ENCODE results near the gene RREB1. TPM values are rescaled to one million over a fixed set of nuclear protein-coding genes. Genes with fewer than 3 reads are reported as not detected.

The RREB1 gene
- total RNA-seq, 1 donor from 2014 or later = 16.6 TPM

DNA sequence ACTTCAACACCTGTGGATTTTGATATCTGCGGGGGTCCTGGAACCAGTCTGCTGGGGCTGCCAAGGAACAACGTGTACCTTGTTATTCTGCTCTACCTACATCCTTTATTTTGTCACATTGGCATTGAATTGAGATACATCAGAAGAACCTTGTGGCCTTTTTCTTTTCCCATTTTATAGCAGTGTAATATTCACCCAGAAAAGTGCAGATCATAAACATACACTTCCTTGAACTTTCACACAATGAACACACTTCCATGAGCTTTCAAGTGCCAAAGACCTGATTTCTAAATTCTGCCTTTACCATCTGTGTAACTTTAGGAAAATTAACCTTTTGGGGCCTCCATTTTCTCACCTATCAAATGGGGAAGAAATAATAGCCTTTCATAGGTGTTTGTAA lies 29.9 kb upstream of the RREB1 start:
- H3K27me3 ChIP-seq (ENCODE audit: control insufficient read depth, insufficient read depth, low read length) = no peaks in the 10 kb centered on the region
- H3K4me3 ChIP-seq (ENCODE audit: low read depth, low read length) = no peak overlapping the region
- H3K36me3 ChIP-seq (ENCODE audit: control insufficient read depth, insufficient read depth, low read length) = no peaks in the 10 kb centered on the region
- no peak for FAIRE-seq
- no peak for DNase-seq (ENCODE audit: low read depth)
- TF ChIP-seq, protein P1, sequence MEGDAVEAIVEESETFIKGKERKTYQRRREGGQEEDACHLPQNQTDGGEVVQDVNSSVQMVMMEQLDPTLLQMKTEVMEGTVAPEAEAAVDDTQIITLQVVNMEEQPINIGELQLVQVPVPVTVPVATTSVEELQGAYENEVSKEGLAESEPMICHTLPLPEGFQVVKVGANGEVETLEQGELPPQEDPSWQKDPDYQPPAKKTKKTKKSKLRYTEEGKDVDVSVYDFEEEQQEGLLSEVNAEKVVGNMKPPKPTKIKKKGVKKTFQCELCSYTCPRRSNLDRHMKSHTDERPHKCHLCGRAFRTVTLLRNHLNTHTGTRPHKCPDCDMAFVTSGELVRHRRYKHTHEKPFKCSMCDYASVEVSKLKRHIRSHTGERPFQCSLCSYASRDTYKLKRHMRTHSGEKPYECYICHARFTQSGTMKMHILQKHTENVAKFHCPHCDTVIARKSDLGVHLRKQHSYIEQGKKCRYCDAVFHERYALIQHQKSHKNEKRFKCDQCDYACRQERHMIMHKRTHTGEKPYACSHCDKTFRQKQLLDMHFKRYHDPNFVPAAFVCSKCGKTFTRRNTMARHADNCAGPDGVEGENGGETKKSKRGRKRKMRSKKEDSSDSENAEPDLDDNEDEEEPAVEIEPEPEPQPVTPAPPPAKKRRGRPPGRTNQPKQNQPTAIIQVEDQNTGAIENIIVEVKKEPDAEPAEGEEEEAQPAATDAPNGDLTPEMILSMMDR (IDR thresholded peaks at IDR 0.05; ENCODE audit: insufficient read depth, low read length, severe bottlenecking) = no peak

DNA sequence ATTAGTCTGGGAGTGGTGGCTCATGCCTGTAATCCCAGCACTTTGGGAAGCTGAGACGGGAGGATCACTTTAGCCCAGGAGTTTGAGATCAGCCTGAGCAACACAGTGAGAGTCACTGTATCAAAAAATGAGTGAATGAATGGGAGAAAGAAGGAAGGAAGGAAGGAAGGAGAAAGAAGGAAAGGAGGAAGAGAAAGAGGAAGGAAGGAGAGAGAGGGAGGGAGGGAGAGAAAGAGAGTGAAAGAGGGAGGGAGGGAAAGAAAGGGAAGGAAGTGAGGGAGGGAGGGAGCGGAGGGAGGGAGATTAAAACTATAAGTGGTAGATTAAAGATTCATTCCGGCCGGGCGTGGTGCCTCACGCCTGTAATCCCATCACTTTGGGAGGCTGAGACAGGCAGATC lies 28.9 kb upstream of the RREB1 start:
- DNase-seq (ENCODE audit: low read depth) (no peak), FAIRE-seq (no peak)
- TF ChIP-seq, protein P1 (IDR thresholded peaks at IDR 0.05; ENCODE audit: insufficient read depth, low read length, severe bottlenecking) = no peak
- no peaks in the 10 kb centered on the region for H3K27me3 ChIP-seq (ENCODE audit: control insufficient read depth, insufficient read depth, low read length)
- no peak overlapping the region for H3K4me3 ChIP-seq (ENCODE audit: low read depth, low read length)
- H3K36me3 ChIP-seq (ENCODE audit: control insufficient read depth, insufficient read depth, low read length) = no peaks in the 10 kb centered on the region

DNA sequence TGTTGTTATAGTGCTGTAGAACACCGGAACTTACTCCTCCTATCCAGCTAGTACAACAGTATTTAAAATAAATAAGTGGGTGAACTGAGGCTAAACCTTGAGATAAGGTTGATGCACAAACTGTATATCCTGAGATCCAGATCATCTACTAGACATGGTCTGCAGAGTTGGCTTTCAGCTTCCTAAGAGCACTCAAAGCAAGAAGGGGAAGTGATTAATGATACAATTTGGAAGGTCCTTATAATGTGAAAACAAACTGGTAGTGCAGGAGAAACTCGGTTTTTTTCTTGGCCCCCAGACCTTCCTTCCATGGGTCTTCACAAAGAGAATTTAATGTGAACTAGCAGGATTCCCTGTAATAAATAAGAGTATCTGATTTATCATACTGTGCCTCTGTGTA lies 27.4 kb upstream of the RREB1 start:
- TF ChIP-seq, protein P1 (IDR thresholded peaks at IDR 0.05; ENCODE audit: insufficient read depth, low read length, severe bottlenecking) = no peak
- Histone ChIP-seq H3K27me3 (ENCODE audit: control insufficient read depth, insufficient read depth, low read length) (no peaks in the 10 kb centered on the region), H3K4me3 (ENCODE audit: low read depth, low read length) (no peak overlapping the region), H3K36me3 (ENCODE audit: control insufficient read depth, insufficient read depth, low read length) (no peaks in the 10 kb centered on the region)
- FAIRE-seq (no peak), DNase-seq (ENCODE audit: low read depth) (no peak)

DNA sequence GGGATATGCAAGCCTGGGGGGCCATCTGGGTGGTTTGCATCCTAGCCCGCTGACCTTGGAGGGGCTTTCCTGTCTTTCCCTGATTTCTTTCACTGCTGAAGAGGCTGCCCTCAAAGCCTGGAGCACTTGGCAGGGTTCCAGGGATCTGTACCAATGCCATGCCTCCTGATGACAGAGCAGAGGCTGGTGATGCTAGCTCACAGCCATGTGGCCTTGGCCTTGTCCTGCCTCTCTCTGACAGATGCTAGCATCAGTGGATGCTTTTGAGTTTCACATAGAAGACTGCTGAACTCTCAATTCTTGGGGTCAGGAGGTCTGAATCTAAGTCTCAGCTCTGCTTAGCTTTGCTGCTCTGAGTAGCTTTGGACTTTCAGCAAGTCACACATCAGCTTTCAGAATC lies 21.9 kb upstream of the RREB1 start:
- no peak for DNase-seq (ENCODE audit: low read depth)
- no peaks in the 10 kb centered on the region for H3K36me3 ChIP-seq (ENCODE audit: control insufficient read depth, insufficient read depth, low read length)
- no peak overlapping the region for H3K4me3 ChIP-seq (ENCODE audit: low read depth, low read length)
- TF ChIP-seq, protein P1 (IDR thresholded peaks at IDR 0.05; ENCODE audit: insufficient read depth, low read length, severe bottlenecking) = no peak
- no peak for FAIRE-seq
- no peaks in the 10 kb centered on the region for H3K27me3 ChIP-seq (ENCODE audit: control insufficient read depth, insufficient read depth, low read length)

DNA sequence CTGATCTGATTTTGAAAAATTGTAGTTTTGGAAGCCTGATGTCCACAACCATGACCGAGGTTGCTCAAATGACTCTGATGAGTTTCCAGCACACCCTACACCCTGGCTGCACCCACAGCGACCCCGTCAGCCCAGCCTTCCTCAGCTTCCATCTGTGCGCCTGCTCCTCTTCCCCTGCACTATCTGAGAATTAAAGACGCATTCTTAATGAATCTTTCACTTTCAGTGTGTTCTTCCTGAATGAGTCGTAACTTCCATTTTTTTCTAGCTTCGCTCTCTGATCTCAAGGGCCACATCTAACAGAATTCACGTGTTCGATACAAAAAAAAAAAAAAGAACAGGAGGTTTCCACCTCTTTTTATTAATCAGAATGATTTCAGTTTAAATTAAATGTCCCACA lies 21.3 kb upstream of the RREB1 start:
- TF ChIP-seq, protein P1 (IDR thresholded peaks at IDR 0.05; ENCODE audit: insufficient read depth, low read length, severe bottlenecking) = no peak
- H3K36me3 ChIP-seq (ENCODE audit: control insufficient read depth, insufficient read depth, low read length) = no peaks in the 10 kb centered on the region
- FAIRE-seq = no peak
- H3K27me3 ChIP-seq (ENCODE audit: control insufficient read depth, insufficient read depth, low read length) = no peaks in the 10 kb centered on the region
- no peak for DNase-seq (ENCODE audit: low read depth)
- no peak overlapping the region for H3K4me3 ChIP-seq (ENCODE audit: low read depth, low read length)

DNA sequence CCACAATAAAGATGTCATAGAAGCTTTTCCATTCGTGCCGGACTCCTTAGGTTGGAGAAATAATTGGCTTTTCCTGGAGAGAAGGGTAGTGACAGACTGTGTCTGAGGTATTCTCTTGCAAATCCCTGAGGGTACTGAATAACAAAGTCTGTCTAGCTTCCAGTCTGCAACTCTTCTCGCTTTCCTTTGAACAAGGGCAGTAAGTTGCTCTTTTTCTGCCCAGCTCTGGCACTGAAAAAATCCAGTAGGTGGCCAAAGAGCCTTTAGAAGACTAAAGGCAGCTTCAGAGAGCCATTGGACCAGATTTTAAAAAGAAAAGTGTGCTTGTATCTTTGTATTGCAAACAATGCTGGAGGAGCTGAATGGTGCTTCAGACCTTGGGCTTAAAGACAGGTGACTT lies 20.7 kb upstream of the RREB1 start:
- Histone ChIP-seq H3K36me3 (ENCODE audit: control insufficient read depth, insufficient read depth, low read length) (no peaks in the 10 kb centered on the region), H3K27me3 (ENCODE audit: control insufficient read depth, insufficient read depth, low read length) (no peaks in the 10 kb centered on the region), H3K4me3 (ENCODE audit: low read depth, low read length) (no peak overlapping the region)
- TF ChIP-seq, protein P1 (IDR thresholded peaks at IDR 0.05; ENCODE audit: insufficient read depth, low read length, severe bottlenecking) = no peak
- DNase-seq (ENCODE audit: low read depth) (no peak), FAIRE-seq (no peak)

Data from bronchial epithelial cell (primary cell).